Measurements from ENCODE around the gene DGKZ. TPM values are rescaled to one million over a fixed set of nuclear protein-coding genes. Genes with fewer than 3 reads are reported as not detected.

DGKZ gene
- total RNA-seq, 1 experiment from 2014 or later: 68.9 TPM

DNA sequence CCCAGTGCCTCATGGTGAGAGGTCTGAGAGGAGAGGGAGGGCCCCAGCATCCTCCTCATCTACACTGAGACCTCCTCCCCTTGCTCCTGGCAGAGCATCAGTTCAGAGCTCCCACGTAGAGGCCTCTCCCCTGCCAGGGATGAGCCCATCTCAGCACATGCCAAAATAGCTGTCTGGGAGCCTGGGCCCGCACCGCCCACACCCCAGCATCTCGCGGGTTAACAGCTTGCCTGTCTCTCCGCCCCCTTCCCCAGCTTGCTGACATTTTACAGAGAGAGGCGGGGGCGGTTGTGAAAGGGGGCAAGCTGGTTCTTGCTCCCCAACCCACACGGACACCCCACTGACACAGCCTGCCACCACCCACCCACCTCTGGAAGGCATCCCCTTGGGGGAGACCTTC is 6.4 kb downstream of the DGKZ start:
- no peak overlapping the region for H2BK15ac ChIP-seq (ENCODE audit: low read depth, low read length)
- no peaks in the 10 kb centered on the region for H3K27me3 Mint-ChIP-seq (ENCODE audit: low read depth)
- no peaks in the 10 kb centered on the region for H3K23me2 ChIP-seq (ENCODE audit: insufficient read length, low read depth, low read length, poor library complexity, severe bottlenecking)
- no peak overlapping the region for H2AFZ ChIP-seq (ENCODE audit: low read length)
- no peak overlapping the region for H3K9ac ChIP-seq (ENCODE audit: extremely low read depth, insufficient read length, low read length)
- peaks cover 8% of the 10 kb centered on the region; the same call in 1 of the 2 replicates for H3K79me2 ChIP-seq (ENCODE audit: insufficient read depth, low read length)
- no peak overlapping the region for H4K8ac ChIP-seq (replicated peaks; ENCODE audit: insufficient read length, low read depth, low read length)
- no peak overlapping the region for H3K56ac ChIP-seq (ENCODE audit: insufficient read length, low read depth, low read length)
- no peak overlapping the region; a peak in 1 of 7 replicates for H3K27ac Mint-ChIP-seq
- no peaks in the 10 kb centered on the region for H3K27me3 ChIP-seq (ENCODE audit: insufficient read depth, low read length)
- no peak overlapping the region for H3K27ac ChIP-seq (ENCODE audit: insufficient read length, low read depth, low read length)
- H2BK12ac ChIP-seq (ENCODE audit: insufficient read length, low read depth, low read length): no peak overlapping the region
- H2BK20ac ChIP-seq (ENCODE audit: low read depth, low read length, poor library complexity, severe bottlenecking): no peak overlapping the region
- WGBS (ENCODE audit: extremely low coverage, insufficient read length, low lambda C conversion rate): no CpG with 5 or more reads among the region's 9 CpGs
- H3K14ac ChIP-seq (ENCODE audit: insufficient read depth, low read length): no peak overlapping the region
- H2AK5ac ChIP-seq (ENCODE audit: insufficient read length, low read length): no peak overlapping the region
- no peak overlapping the region for H3T11ph ChIP-seq (ENCODE audit: low read length)
- H3K4me1 Mint-ChIP-seq: peaks cover 55 to 69% of the 10 kb centered on the region in 2 experiments
- H3K23ac ChIP-seq (ENCODE audit: insufficient read length, low read depth, low read length): no peak overlapping the region
- peaks cover 9% of the 10 kb centered on the region for H3K79me1 ChIP-seq (ENCODE audit: insufficient read depth, low read depth, low read length, poor library complexity, severe bottlenecking)
- no peaks in the 10 kb centered on the region for H3K9me3 ChIP-seq (ENCODE audit: control insufficient read depth, low read depth, low read length)
- H3K4me2 ChIP-seq (ENCODE audit: insufficient read depth, insufficient read length, low read length): no peak overlapping the region
- no peaks in the 10 kb centered on the region for H4K20me1 ChIP-seq (ENCODE audit: control insufficient read depth, insufficient read depth, insufficient read length)
- H3K4me1 ChIP-seq (ENCODE audit: insufficient read depth, low read length): peaks cover 6% of the 10 kb centered on the region; the same call in 1 of the 2 replicates
- no peak overlapping the region for H4K5ac ChIP-seq (ENCODE audit: insufficient read length, low read depth, low read length)
- TF ChIP-seq, protein P1, sequence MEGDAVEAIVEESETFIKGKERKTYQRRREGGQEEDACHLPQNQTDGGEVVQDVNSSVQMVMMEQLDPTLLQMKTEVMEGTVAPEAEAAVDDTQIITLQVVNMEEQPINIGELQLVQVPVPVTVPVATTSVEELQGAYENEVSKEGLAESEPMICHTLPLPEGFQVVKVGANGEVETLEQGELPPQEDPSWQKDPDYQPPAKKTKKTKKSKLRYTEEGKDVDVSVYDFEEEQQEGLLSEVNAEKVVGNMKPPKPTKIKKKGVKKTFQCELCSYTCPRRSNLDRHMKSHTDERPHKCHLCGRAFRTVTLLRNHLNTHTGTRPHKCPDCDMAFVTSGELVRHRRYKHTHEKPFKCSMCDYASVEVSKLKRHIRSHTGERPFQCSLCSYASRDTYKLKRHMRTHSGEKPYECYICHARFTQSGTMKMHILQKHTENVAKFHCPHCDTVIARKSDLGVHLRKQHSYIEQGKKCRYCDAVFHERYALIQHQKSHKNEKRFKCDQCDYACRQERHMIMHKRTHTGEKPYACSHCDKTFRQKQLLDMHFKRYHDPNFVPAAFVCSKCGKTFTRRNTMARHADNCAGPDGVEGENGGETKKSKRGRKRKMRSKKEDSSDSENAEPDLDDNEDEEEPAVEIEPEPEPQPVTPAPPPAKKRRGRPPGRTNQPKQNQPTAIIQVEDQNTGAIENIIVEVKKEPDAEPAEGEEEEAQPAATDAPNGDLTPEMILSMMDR (conservative IDR thresholded peaks at IDR 0.05): no peak
- H3K9me3 Mint-ChIP-seq: no peaks in the 10 kb centered on the region
- no peak overlapping the region for H2BK5ac ChIP-seq (ENCODE audit: insufficient read length, low read length)
- no peak overlapping the region for H3K4me3 Mint-ChIP-seq
- no peak overlapping the region for H4K91ac ChIP-seq (ENCODE audit: insufficient read length, low read depth, low read length)
- no peak overlapping the region for H3K18ac ChIP-seq (ENCODE audit: insufficient read length, low read depth, low read length)
- DNase-seq: no peak
- H2BK120ac ChIP-seq (ENCODE audit: low read depth, low read length, poor library complexity, severe bottlenecking): no peak overlapping the region
- H3K36me3 Mint-ChIP-seq (ENCODE audit: insufficient read depth in 1 of 3, low read depth in 3 of 3): peaks cover 0 to 13% (median 0%) of the 10 kb centered on the region in 3 experiments; a peak in 2 of 7 replicates
- no peak overlapping the region for H3K4ac ChIP-seq (ENCODE audit: low read depth, low read length)
